Testis (tissue), 2 donors: ENCODE results near the gene CEACAM16.

ENCODE experiments used
- CTCF ChIP-seq, 3 experiments: fragments of 450-650 bp in 2 of 3; fragments of 200-600 bp in 1 of 3; sonication (generic) in 1 of 3; IDR thresholded peaks; one replicate each; pipeline ENCODE4 v1.5.1; 2016 to 2019; ENCODE audit warnings: antibody characterized with exemption in 3 of 3, mild to moderate bottlenecking in 2 of 3, moderate library complexity in 1 of 3
- POLR2A ChIP-seq: fragments of 450-650 bp; IDR thresholded peaks from one replicate; pipeline ENCODE4 v1.6.1; 2017; ENCODE audit warnings: antibody characterized with exemption, mild to moderate bottlenecking, moderate library complexity

- TF ChIP-seq CTCF (IDR thresholded peaks at IDR 0.05) (no peak), POLR2A (no peak)
Observed at GRCh38 chr19:44714597-44715169, 15.7 kb downstream of the CEACAM16 start.
